HG03097 (cell line): ENCODE results near the gene CLASP1.
"Not testable (repeated sequence)": the region's sequence is repeated elsewhere in the genome, so short reads cannot be mapped to it uniquely, and the experiment has no call there.

ENCODE experiments used
- ATAC-seq: cut with Tn5 transposase; IDR thresholded peaks from one replicate; pipeline ENCODE4 v1.9.1; 2021; ENCODE audit not compliant: unreplicated experiment, low FRiP score

The CLASP1 gene

DNA sequence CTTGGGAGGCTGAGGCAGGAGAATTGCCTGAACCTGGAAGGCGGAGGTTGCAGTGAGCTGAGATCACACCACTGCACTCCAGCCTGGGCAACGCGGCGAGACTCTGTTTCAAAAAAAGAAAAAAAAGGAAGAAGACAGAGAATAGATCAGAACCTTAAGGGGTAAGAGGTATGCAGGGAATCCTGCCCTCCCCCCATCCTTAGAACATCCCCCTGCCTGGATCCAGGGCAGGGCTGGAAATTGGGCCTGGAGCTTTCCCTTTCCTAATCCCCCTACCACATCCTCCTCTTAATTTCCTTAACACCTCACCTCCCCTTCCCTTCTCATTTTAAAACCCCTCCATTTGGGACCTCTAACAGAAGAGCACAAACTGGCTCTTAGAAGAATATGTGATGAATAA, 62.1 kb downstream of the CLASP1 start:
- no peak for ATAC-seq

GRCh38 chr2:121584741-121585140, 64.5 kb downstream of the CLASP1 start:
- ATAC-seq, result no peak

DNA sequence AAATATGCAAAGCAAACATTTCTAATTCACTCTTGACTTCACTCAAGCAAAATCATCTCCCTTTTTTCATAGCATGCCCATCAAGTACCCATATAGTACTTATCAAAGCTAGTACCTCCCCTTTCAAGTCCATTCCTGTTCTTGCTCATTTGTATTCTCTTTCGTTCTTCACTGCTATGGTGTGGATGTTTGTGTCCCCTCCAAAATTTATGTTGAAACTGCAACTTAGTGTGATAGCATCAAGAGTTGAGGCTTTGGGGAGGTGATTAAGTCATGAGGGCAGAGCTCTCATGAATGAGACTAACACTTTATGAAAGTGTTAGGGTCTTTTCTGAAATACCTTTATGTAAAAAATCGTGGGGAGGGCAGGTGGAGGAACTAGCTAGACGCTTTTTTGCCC, 65.7 kb downstream of the CLASP1 start:
- no peak for ATAC-seq

DNA sequence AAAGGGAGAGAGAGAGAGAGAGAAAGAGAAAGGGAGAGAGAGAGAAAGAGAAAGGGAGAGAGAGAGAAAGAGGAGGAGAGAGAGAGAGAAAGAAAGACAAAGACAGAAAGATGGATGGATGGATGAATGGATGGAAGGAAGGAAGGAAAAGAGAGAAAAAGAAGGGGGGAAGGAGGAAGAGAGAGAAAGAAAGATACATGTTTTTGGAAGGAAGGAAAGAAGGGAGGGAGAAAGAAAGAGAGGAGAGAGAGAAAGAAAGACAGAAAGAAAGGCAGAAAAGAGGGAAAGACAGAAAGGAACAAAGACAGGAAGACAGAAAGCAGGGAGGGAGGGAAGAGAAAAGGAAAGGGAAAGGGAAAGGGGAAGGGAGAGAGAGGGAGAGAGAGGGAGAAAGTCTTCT, 67.0 kb downstream of the CLASP1 start:
- no peak for ATAC-seq

DNA sequence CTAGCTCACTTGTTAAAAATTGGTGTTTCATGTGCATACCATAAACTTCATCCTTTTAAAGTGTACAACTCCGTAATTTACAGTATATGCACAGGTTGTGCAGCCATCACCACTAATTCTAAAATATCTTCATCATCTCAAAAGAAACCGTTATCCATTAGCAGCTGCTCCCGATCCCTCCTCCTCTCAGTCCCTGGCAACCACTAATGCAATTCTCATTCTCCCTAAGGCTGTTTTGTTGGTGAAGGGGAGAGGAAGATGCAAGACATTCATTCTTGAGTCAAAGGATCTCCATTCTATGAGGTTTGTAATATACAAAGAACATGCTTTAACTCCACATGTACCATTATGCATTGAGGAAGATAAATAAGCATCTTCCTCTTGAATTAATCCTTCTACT, 70.0 kb downstream of the CLASP1 start:
- no peak for ATAC-seq

DNA sequence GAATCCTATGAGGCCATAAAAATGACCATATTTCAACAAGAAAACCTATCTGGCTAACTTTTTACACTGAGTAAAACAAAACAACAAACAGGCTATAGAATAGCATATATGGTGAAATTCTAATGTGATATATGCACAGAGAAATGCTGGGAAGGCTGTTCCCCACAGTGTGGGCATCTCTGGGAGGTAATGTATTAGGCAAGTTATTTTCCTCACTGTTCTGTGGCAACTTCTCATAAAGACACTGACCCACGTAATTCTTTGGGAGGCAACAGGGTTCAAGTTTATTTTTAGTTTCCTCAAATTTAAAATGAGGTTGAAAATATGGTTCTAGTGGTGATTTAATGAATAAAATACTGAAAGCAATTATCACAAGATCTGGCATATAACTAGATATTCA, 71.9 kb downstream of the CLASP1 start:
- ATAC-seq, result no peak

DNA sequence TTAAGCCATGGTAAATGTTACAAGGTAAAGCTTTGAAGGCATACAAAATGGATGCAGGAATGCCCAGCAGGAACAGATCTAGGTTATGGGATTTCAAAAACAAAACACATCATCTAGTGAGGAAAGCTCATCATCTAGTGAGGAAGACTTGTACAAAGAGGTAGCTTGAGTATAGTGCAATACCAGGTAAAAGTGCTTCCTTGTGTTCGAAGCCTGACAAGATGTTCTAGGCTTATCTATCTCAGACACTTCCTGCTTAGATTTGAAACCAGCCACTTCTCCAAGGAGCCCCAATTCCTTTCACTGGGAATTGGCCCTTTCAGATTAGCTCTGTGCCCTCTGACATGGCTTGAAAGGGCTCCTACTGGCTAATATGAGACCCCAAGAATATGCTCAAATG, 73.0 kb downstream of the CLASP1 start:
- ATAC-seq, result no peak

DNA sequence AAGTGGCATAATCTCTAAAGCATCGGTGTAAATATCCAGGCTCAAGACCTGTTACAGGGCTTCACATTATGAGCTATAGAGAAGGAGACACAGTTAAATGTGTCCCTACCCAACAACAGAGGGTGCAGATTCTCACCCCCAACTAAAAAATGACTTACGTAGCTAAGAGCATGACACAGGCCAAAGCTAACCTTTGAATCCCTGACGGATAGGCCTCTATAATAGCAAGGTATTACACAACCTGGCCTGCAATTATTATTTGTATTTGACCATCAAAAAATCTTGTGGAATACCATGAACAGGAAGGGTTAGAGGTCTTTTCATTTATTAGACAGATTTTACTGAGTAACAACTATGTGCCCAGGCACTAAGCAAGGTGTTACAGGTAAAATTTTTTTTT, 73.5 kb downstream of the CLASP1 start:
- ATAC-seq, result no peak

DNA sequence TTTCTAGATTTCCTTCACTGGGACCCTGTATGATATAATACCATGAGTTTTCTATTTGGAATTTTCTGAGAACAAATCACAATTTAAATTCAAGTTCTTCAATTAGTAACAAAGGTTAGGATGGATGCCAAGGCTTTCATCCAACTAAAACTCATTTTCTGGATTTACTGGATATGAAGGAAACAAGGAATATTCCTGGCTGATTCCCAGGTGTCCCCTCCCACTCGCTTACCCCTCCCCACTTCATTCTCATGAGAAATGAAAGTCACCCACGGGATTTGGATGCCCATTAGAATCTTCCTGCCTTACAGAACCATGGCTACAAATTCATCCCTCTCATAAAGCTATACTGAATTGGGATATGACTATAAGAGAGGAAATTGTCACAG, 78.6 kb downstream of the CLASP1 start:
- ATAC-seq, result no peak

- no peak for ATAC-seq
Observed at GRCh38 chr2:121570036-121570666, 79.1 kb downstream of the CLASP1 start.

GRCh38 chr2:121567957-121568409, 81.3 kb downstream of the CLASP1 start:
- ATAC-seq, result no peak

DNA sequence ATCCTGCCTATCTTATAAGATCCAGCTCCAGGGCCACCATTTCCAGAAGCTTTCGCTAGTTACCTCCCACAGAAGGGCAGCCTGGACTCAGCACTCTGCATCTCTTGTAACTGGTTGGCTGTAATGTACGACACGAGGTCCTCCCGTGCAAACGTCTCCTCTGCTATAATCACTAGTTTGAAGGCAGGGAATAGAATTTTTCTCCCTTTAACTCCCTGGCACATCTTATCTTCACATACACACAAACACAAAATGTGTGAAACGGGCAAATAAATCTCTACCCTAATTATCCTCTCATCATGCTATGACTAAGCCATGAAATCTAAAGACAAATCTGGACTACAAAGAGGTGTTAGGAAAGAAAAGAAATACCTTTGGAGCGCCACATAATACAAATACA, 81.8 kb downstream of the CLASP1 start:
- ATAC-seq, result no peak

GRCh38 chr2:121565389-121566250, 83.6 kb downstream of the CLASP1 start:
- no peak for ATAC-seq

- ATAC-seq, result no peak
Observed at GRCh38 chr2:121564905-121565304, 84.4 kb downstream of the CLASP1 start.

DNA sequence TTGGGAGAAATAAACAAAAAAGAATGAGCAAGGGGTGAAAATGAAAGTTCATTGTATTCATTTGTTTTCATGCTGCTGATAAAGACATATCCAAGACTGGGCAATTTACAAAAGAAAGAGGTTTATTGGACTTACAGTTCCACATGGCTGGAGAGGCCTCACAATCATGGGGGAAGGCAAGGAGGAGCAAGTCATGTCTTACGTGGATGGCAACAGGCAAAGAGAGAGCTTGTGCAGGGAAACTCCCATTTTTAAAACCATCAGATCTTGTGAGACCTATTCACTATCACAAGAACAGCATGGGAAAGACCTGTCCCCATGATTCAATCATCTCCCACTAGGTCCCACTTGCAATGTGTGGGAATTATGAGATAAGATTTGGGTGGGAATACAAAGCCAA, 85.5 kb downstream of the CLASP1 start:
- ATAC-seq, result not testable (repeated sequence)

DNA sequence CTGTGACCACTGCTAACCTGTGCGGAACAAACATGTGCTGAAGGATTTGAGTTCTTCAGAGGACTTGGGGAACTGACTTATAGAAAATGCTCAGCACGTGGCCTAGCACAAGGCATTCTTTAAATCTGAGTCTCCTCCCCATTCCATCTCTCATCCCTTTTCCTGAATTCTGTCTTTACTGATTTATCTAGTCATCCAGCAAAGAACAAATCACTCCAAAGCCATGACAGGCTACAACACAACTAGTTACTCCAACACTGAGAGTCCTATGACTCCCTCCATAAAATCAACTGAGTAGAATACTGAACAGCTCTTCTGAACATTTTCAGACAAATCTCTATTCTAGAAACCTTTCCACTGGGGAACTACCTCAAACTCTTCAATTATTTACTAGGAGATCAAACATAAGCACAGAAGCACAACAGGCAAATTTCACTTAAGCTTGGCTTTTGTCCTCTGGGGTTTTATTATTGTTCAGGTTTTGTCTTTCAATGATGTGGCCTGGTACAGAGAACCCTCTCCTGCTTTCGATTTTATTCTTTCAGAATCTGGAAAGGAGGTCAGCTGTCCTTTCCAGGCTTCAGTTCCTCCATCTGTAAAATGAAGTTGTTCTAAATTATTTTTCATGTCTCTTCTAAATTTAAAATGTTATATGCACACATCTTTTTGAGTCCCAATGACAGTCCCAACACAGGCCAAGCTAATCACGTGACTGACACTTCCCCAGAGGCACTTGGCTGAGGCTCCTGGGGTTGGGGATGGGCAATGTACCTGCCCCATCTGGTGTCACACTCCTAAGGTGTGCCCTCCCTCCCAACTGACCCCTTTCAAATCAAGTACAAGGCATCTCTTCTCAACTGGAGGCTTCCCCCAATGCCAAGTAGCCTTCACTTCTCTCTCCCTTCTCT, 86.7 kb downstream of the CLASP1 start:
- peak; percentile 57 for ATAC-seq

DNA sequence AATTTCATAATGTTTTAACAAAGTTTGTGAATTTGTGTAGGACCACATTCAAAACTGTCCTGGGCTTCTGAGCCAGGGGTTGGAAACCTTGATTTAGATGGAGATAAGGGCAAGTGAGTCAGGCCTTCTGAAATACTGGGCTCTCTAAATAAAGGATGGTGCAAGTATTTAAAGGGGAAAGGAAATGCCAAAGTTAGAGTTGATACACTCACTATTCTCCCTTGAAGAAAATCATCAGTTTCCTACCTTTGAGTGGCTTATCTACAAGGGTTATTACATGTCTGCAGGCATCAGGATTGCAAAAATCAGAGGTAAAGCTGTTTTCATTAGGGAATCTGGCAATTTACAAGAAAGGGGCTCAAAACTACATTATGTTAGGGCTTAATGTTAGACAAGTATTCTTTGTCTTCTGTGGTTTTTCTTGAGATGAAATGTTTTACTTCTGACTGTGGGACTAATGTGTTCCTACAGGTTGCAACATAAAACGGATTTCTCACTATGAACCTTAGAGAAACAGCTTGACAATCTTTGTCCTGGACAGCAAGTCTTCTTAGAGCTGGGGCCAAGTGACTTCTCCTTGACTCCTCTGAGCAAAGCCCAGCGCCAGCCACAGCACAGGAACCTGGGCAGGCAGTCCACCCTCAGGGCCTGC, 87.5 kb downstream of the CLASP1 start:
- ATAC-seq, result no peak

- ATAC-seq, result no peak
Observed at GRCh38 chr2:121558329-121558728, 90.9 kb downstream of the CLASP1 start.

DNA sequence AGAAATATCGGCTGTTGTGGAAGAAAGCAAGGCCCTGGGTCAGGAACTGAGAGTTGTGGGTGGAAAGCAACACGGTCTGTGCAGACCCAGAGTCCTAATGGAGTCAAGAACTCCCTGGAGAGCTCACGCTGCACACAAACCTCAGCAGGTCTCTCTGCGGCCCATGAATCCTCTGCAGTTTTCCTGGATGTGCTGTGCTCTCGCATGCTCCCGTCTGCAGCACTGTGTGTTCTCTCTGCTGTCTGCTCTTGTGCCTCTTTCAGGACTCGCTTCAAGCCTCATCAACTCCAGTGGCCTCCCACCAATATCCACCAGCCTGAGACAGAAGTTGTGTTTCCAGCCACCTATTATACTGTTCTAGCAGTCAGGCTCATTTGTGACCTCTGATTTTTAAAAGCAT, 94.3 kb downstream of the CLASP1 start:
- ATAC-seq, result no peak

- ATAC-seq, result peak; percentile 83
Observed at GRCh38 chr2:121552477-121553180, 96.6 kb downstream of the CLASP1 start.
